Neutrophil (primary cell): ENCODE data around the gene LRRK1.

Experiments used
- H3K27ac ChIP-seq: fragments of 200-600 bp; sonication (generic); 2 replicates; pipeline ENCODE4 v1.5.1; 2016; ENCODE audit warnings: mild to moderate bottlenecking, moderate library complexity
- H3K27me3 ChIP-seq: fragments of 200-600 bp; sonication (generic); 2 replicates; pipeline ENCODE4 v1.6.0; 2016; ENCODE audit warnings: mild to moderate bottlenecking
- H3K36me3 ChIP-seq: fragments of 200-600 bp; sonication (generic); 2 replicates; pipeline ENCODE4 v1.5.1; 2017
- H3K4me1 ChIP-seq, 2 experiments: fragments of 200-600 bp in 1 of 2; sonication (generic) in 1 of 2; 1 replicate in 1 of 2; 2 replicates in 1 of 2; pipeline versions ENCODE4 v1.5.1 to v1.6.1; 2013 to 2016; ENCODE audit warnings: low read depth in 1 of 2, low read length in 1 of 2, mild to moderate bottlenecking in 1 of 2, moderate library complexity in 1 of 2; ENCODE audit not compliant: control insufficient read depth in 1 of 2, insufficient read depth in 1 of 2
- H3K4me3 ChIP-seq, 2 experiments: fragments of 200-600 bp in 1 of 2; sonication (generic) in 1 of 2; 1 replicate in 1 of 2; 2 replicates in 1 of 2; pipeline ENCODE4 v1.5.1; 2013 to 2016; ENCODE audit warnings: low read depth in 1 of 2, low read length in 1 of 2, mild to moderate bottlenecking in 1 of 2, moderate library complexity in 1 of 2
- H3K9me3 ChIP-seq: fragments of 200-600 bp; sonication (generic); 2 replicates; pipeline ENCODE4 v1.5.1; 2016
- CTCF ChIP-seq: fragments of 200-600 bp; sonication (generic); IDR thresholded peaks from 2 replicates; pipeline ENCODE4 v1.5.1; 2016; ENCODE audit warnings: antibody characterized with exemption

Gene LRRK1

GRCh38 chr15:100928632-100929280 is 9.6 kb downstream of the LRRK1 start:
- Histone ChIP-seq H3K27ac (no peak overlapping the region), H3K36me3 (peaks cover 56% of the 10 kb centered on the region), H3K27me3 (no peaks in the 10 kb centered on the region), H3K4me1 (peaks cover 23 to 24% of the 10 kb centered on the region in 2 experiments), H3K4me3 (no peak overlapping the region), H3K9me3 (no peaks in the 10 kb centered on the region)
- TF ChIP-seq CTCF, result no peak

GRCh38 chr15:100929641-100930042 is 10.5 kb downstream of the LRRK1 start:
- no peak overlapping the region for H3K4me3 ChIP-seq
- peaks cover 32 to 33% of the 10 kb centered on the region in 2 experiments for H3K4me1 ChIP-seq
- peak overlapping the region; percentile 24 for H3K27ac ChIP-seq
- H3K36me3 ChIP-seq, result peaks cover 51% of the 10 kb centered on the region
- TF ChIP-seq CTCF, result no peak
- no peaks in the 10 kb centered on the region for H3K9me3 ChIP-seq
- H3K27me3 ChIP-seq, result no peaks in the 10 kb centered on the region

- Histone ChIP-seq H3K4me1 (peaks cover 39 to 40% of the 10 kb centered on the region in 2 experiments), H3K27me3 (no peaks in the 10 kb centered on the region), H3K36me3 (peaks cover 46% of the 10 kb centered on the region), H3K27ac (peak overlapping the region; percentile 82), H3K4me3 (no peak overlapping the region), H3K9me3 (no peaks in the 10 kb centered on the region)
- TF ChIP-seq CTCF, result no peak
Observed at GRCh38 chr15:100930306-100930848, 11.2 kb downstream of the LRRK1 start.

GRCh38 chr15:100931143-100931890 is 12.2 kb downstream of the LRRK1 start:
- H3K4me1 ChIP-seq, result peaks cover 43 to 45% of the 10 kb centered on the region in 2 experiments
- H3K27ac ChIP-seq, result peak overlapping the region; percentile 82
- no peaks in the 10 kb centered on the region for H3K27me3 ChIP-seq
- no peak overlapping the region for H3K4me3 ChIP-seq
- no peak for TF ChIP-seq CTCF
- H3K9me3 ChIP-seq, result no peaks in the 10 kb centered on the region
- H3K36me3 ChIP-seq, result peaks cover 36% of the 10 kb centered on the region

- no peaks in the 10 kb centered on the region for H3K27me3 ChIP-seq
- peaks cover 25% of the 10 kb centered on the region for H3K36me3 ChIP-seq
- no peak for TF ChIP-seq CTCF
- H3K4me1 ChIP-seq, result peaks cover 43 to 45% of the 10 kb centered on the region in 2 experiments
- H3K27ac ChIP-seq, result peak overlapping the region; percentile 82
- no peaks in the 10 kb centered on the region for H3K9me3 ChIP-seq
- peak overlapping the region; percentile 10 to 12 for H3K4me3 ChIP-seq
Observed at GRCh38 chr15:100932676-100933348, 13.7 kb downstream of the LRRK1 start.
